HG02588 (cell line): Measurements from ENCODE around the gene MC2R.
"Not testable (repeated sequence)": the region's sequence is repeated elsewhere in the genome, so short reads cannot be mapped to it uniquely, and the experiment has no call there.

Experiments
- ATAC-seq: cut with Tn5 transposase; IDR thresholded peaks from one replicate; pipeline ENCODE4 v1.9.1; 2021; ENCODE audit warnings: mild to moderate bottlenecking, moderate library complexity; ENCODE audit not compliant: unreplicated experiment

MC2R gene

DNA sequence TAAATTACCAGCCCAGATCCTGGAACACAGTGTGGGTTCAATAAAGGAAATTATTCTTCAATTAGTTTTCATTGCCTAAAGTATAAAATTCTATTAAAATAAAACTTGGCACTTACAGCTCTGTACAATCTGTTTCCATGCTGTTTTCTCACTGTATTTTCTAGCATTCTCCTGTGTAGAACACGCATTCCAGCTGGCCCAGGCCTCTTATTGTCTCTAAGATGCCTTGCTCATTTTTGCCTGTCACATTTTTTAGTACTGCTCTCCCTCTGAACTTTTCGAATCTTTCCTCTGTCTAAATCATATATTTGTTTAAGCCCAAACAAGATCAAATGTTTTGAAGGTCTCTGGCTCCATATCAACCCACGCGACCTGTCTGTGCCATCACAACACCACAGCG lies 20.8 kb downstream of the MC2R start:
- ATAC-seq, result no peak

DNA sequence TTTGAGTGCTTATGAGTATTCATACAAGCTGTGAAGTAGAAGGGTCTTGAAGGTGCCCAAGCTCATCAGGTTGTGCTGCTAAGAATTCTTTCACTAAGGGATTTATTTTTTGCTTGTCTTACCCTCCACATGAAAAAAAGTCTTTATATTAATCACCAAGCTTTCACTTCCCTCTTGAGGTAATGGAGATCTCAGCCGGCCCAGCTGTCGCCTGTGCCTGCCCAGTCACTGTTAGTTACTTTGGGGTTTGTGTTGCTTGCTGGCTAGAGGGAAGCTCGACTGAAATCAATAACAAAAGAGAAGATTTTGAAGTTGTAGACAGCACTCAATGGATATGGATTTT lies 21.9 kb downstream of the MC2R start:
- ATAC-seq, result peak; percentile 98

DNA sequence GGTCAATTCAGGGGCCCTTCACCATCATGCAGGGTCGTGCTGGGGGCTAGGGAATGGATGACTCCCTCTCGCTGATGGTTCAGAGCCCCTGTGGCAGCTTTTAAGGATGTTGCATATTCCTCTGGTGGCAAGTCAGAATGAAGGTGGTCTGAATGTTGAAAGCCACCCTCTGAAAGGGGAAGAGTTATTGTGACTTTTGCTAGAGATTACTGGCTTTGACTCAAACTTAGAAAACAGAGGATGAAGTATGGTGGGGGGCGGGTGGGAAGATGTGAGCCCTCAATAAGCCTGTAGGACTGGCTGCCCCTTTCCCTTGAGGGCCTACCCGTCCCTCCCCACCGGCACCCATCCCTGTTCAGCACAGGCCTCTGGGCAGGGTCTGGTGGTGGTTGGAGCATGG lies 23.2 kb downstream of the MC2R start:
- ATAC-seq, result no peak

DNA sequence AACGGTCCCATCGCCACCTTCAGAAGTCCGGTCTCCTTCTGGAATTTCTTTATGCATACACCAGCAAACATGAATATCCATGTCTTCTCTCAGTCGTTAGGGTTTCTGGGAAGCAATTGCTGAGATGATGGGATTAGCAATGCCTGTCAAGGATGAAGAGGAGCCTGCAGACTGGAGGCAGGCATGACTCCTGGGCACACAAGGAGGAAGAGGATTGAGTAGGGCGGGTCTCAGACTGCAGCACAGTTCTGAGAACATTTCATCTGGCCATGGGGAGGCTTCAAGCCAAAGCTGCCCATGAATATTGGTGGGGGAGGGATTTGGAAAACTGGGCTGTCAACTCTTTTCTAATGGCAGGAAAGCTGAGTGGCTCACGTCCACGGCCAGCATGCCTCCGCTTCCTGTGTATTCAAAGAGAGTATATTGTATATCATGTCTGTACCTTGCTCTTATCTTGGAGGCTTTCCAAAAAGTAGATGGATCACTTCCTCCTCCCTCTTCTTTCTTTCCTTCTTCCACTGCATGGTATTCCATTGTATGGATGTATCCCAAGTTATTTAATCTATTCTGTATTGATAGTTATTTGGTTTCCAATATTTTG lies 24.5 kb downstream of the MC2R start:
- no peak for ATAC-seq

DNA sequence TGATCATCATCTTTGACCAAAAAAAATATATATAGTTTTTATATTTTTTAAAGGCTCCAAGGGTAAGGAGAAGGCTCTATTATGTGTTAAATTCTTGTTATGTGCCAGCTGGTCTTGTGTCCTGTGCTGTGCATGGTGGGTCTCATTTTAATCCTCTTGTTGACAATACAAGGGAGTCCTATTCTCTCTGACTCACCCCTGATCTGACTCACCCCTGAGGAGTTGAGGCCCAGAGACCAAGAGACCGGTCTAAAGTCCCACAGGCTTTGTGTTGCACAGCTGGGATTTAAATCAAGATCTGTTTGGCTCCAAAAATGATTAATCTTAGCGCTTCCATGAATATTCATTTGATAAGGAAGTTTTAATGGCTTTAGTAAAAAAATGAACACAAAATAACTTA lies 25.7 kb downstream of the MC2R start:
- ATAC-seq, result no peak

DNA sequence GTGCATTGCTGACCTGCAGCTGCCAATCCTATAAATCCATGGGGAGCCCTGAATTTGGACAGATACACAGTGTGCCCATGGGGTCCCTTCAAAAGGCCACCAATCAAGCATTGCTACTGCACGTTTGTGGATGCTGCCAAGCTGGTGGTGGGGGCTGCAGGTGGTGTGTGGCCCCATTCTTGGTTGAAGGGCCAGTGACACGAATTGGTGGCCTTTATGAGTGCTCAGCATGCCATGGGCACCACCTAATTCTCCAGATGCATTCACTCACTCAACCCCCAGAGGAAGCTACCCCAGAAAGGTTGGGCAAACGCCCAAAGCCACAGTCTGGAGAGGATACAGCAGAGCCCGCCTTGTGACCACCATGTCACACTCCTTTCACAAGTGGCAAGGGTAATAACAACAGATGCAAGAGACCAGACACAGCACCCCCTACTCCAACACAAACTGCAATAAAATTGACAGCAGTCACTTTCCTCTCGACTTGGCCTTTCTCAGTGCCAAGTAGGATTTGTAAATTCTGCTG lies 27.1 kb downstream of the MC2R start:
- ATAC-seq, result no peak

DNA sequence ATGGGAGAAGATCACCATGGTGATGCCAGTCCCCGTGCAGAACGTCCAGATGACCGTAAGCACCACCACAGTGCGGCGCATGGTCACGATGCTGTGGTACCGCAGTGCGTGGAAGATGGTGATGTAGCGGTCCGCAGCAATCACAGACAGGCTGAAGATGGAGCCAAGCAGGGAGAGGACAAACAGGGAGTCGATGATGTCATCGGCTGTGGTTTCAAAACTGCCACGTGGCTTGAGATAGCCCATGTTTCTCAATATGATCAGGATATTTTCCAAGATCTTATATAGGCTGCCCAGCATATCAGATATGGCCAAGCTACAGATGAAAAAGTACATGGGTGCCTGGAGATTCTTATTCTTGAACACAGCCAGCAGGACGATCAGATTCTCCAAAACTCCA lies 30.3 kb downstream of the MC2R start:
- ATAC-seq, result no peak

DNA sequence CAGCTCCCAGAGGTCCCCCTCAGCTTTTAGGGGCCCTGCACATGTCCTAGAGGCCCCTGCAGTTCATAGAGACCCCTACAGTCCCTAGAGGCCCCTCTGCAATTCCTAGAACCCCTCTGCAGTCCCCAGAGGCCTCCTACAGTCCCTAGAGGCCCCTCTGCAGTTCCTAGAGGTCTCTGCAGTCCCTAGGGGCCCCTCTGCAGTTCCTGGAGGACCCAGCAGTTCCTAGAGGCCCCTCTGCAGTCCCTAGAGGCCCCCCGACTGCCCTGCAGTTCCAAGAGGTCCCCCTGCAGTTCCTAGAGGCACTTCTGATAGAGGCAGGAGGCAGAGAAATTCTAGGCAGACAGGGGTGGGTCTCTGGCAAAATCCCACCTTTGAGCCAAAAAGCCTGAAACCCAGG lies 35.4 kb downstream of the MC2R start:
- no peak for ATAC-seq

DNA sequence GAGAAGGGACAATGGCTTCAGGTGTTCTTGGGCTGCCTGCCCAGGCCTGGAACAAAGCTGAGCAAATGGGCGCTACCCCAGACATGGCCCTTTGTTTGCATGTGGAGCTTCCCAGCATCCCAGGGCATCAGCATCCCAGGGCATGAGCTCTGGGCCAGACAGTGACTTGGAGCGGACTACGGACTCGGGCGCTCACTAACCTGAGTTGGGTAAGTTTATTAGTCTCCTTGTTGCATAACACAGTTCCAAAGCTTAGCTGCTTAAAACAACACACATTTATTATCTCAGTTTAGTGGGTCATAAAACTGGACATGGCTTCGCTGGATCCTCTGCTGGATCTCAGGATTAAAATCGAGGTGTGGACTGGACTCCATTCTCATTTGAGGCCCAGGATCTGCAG lies 35.8 kb downstream of the MC2R start:
- ATAC-seq, result no peak

DNA sequence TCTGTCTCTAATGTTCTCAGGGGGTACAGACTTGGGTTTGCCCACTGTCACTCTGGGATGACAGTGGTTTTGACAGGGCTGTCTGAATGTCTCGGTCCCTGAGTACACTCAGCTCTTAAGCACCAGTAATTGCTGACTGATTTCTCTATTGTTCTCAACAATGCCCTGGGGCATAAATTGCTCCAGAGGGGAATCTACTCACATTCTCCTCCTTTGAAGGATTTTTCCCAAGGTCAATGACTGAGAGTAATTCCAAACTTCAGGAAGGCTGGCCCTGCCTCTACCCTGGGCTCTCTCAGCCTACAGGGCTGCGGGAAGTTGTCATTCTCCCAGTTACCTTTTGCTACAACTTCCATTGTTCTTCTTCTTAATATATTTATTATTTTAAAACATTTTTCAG lies 36.5 kb downstream of the MC2R start:
- ATAC-seq, result no peak

DNA sequence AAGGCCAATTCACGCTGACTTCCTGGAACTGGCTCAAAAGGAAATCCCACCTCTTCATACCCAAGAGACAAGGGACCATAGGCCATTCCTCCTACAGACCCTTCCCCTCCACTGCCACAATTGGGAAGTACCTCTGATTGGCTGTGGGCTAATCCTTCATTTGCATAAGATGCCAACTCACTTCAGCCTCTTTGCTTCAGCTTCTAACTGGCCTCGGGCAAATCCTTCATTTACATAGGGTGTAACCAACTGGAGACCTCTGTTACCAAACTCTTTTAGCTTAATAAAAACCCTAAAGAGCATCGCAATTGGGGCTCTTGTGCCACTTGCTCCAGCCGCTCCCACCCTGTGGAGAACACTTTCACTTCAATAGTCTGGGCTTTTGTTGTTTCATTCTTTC lies 38.2 kb downstream of the MC2R start:
- ATAC-seq, result no peak

DNA sequence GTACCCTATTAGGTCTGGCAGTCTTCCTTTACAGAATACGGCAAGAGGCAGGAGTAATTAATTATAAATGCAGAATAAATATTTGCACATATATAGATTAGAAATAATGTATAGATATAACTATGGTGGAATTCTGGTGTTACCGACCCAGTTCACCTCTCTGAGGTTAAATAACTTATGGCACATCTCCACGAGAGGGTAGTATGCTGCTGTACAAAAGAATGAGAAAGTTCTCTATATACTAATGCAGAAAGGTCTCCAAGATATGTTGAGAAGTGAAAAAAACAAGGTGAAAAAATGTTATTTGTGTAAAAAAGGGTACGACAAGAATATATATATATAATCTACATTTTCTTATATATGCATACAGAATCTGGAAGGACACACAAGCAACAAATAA lies 40.8 kb downstream of the MC2R start:
- no peak for ATAC-seq

DNA sequence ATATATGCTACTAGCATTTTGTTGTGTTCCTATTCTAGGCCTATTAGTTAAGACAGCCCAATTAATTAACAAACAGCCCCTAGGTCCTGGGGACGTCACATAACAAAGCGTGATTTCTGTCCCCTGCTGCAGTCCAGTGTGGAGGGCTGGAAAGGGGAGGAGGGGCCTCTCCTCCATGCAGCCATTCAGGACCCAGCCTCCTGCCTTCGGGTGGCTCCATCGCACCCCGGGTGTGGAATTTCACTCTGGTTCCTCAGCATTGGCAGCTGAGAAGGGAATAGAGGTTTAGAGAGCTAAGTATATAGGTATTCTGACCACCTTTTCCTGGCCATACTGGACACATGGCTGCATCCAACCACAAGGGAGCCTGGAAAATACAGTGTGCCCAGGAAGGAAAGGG lies 42.4 kb downstream of the MC2R start:
- no peak for ATAC-seq

DNA sequence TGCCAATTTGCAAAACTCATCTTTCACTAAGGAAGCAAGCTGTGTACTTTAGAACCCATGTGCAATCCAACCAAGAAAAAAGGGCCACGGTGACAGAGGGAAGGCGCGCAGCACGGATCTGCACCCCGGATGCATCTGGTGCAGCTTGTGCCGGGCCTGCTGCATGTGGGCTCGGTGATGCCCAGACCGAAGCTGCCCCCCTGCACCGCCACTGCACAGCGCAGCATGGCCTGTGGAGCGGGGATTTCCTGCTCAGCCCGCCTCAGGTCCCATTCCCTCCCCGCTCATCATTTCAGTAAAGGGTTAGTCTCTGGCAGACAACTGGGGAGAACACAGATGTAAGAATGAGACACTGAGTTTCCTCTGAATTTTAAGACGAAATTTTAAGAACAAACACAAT lies 43.0 kb downstream of the MC2R start:
- no peak for ATAC-seq

DNA sequence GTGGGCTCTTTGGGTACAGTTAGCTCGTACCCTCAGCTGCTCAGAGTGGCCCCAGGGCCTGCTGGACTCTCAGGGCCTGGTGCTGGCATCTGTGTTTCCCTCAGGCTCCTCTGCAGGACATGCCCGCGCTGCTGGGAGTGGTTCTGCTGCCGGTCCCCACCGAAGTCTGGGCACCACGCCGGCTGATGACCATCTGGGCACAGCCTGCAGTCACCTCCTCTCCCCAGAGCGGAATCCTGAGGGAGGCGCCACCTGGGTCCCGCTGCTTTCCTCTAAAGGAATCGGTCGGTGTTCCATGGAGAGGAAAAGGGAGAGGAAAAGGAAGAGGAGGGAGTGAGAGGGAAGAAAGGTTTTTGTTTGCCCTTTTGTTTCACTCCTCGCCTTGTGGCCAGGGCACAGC lies 43.6 kb downstream of the MC2R start:
- no peak for ATAC-seq

DNA sequence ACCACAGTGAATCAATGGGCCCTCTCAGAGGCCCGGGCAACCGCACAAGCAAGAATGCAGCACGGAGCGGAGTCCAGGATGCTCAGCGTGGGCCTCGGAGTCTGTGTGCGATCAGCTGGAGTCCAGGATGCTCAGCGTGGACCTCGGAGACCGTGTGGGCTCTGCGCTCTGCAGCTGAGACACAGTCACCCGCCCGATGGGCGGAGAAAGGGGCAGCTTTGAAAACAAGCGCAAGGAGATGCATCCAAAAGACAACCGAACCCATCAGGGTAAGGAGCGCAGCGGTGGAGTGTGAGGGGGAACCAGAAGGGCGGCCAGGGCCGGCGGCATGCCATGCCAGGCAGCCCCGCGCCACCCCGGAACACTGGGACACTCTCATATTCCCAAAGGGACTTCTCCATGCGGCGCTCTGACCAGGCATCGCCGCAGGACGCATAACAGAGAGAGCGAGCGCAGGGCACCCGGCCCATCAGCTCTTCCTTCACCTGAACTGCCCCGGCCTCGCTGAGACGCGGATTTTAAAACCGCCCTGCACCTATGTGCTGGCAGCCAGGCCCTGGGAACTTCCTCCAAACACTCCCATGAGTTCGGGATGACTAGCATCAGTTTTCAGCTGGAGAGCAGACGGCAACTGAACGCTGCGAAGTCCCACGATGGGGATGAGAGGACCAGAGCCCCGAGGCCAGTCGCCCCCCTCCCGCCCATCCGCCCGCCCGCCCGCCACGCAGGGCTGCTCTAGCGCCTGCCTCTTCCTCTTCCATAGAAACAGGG lies 46.6 kb downstream of the MC2R start:
- no peak for ATAC-seq

DNA sequence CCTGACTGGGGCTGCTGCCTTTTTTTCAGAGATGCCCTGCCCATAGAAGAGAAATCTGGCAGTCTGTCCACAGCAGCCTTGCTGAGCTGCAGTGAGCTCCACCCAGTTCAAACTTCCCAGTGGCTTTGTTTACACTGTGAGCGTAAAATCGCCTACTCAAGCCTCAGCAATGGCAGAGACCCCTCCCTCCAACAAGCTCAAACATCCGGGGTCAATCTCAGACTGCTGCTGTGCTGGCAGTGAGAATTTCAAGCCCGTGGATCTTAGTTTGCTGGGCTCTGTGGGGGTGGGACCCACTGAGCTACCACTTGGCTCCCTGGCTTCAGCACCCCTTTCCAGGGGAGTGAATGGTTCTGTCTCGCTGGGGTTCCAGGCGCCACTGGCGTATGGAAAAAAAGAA lies 52.4 kb downstream of the MC2R start:
- not testable (repeated sequence) for ATAC-seq

DNA sequence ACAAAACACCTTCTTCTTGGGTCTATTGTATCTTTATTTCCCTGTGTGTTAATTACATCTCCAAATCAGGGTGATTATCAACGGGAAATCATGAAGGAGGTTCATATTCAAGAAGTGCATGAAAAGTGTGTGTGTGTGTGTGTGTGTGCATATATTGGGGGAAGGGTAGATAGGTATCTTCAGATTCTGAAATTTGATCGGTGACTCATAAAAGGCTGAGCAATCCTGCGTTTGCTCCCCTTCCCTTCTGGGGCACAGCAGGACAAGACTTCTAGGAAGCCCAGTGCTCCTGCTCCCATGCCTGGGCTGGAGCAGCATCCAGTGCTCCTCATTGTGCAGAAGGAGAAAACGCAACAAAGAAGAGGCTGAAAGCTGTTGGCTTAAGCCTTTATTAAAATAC lies 65.5 kb downstream of the MC2R start:
- ATAC-seq, result no peak

DNA sequence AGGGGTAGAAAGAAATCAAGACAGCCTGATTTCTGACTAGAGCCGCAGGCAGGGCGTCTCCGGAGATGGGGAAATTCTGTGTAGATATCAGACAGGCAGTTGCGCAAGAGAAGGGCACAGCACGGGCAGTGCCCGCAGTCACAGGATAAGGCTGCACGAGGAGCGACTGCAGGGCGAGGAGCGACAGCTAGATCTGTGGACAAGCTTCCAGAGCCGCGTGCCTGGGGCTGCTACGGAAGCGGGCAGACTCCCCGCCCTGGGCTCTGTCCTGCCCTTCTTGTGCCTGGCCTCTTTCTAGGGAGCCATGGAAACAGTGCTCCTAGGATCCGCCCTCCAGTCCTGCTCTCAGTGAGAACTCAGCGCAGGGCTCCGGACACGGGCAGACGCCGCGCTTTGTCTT lies 78.8 kb downstream of the MC2R start:
- no peak for ATAC-seq

DNA sequence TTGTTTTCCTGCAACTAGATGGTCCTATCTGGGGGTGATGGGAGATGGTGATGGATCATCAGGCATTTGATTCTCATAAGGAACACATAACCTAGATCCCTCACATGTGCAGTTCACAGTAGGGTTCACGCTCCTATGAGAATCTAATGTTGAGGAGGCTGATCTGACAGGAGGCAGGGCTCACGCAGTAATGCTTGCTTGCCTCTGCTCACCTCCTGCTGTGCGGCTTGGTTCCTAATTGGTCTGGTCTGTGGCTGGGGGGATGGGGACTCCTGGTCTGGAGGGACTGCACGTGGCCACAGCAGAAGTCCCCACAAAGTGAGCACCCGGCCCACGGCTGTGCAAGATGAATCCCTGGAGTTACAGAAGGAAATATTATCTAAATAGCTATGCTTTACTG lies 80.1 kb downstream of the MC2R start:
- no peak for ATAC-seq

DNA sequence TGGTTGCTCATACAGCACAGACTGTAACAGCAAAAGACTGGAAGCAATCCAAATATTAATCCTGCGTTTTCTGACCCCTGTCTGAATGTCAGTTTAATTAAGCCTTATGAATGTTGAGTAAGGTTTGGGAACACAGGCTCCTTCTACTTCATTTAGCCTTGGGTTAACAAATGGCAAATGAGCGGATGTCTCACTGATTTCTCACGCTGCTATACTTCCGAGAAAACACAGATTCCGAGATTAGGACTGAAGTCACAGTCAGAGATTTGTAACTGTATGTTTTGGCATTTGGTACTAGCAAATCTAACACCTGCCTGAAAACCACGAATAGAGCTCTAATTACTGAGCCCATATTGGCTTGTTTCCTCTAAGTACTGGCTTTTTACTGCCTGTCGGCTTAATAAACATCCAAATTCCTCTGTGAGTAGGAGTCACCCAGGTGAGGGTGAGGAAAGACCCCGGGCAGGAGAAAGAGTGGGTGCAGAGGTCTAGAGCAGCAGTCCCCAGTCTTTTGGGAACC lies 80.8 kb downstream of the MC2R start:
- no peak for ATAC-seq
